Motor neuron (in vitro differentiated cells): ENCODE measurements around the gene PEX6. TPM values are rescaled to one million over a fixed set of nuclear protein-coding genes. Genes with fewer than 3 reads are reported as not detected.

Experiments
- ATAC-seq, 8 experiments: fragments of 200-7000 bp; cut with Tn5 transposase; replicated peaks in 6 of 8; 2 replicates each; pipeline ENCODE4 v1.8.0; 2021; ENCODE audit warnings: mild to moderate bottlenecking in 8 of 8, moderate library complexity in 8 of 8
- H3K27ac ChIP-seq, 2 donors: fragments of 250-450 bp; sonication (Bioruptor Pico); 2 replicates each; pipeline ENCODE4 v1.9.0; 2021; ENCODE audit warnings: antibody characterized with exemption in 2 of 2, mild to moderate bottlenecking in 2 of 2, moderate library complexity in 1 of 2
- H3K4me1 ChIP-seq, 2 donors: fragments of 250-450 bp; sonication (Bioruptor Pico); replicated peaks in 1 of 2; 2 replicates each; pipeline ENCODE4 v1.6.1; 2021; ENCODE audit warnings: antibody characterized with exemption in 2 of 2, mild to moderate bottlenecking in 2 of 2, moderate library complexity in 1 of 2
- H3K4me3 ChIP-seq, 5 donors: fragments of 250-450 bp; sonication (Bioruptor Pico); 2 replicates each; pipeline ENCODE4 v1.9.0; 2021; ENCODE audit warnings: antibody characterized with exemption in 5 of 5, mild to moderate bottlenecking in 5 of 5, moderate library complexity in 4 of 5
- WGBS, 10 experiments: fragments of 450-650 bp; shearing (Covaris generic); methylation state at CpG; one replicate each; pipeline ENCODE4 v1.0.0; 2022; 5-methylcytosine and 5-hydroxymethylcytosine counted together
- in situ Hi-C, 9 experiments: fragments of 400-800 bp; cut with MboI; loops; one replicate each; pipeline ENCODE4 v1.15.0; 2021; ENCODE audit warnings: low sequenced_read_pairs in 9 of 9, low pct_unique_long_range_greater_than_20kb in 2 of 9; ENCODE audit not compliant: unreplicated experiment in 9 of 9
- total RNA-seq, 8 experiments: library from RNA; unstranded; fragments of 300-600 nt; gene quantifications; 2 replicates each; pipeline versions ENCODE4 v1.2.3 to v1.2.4, GENCODE V29; 2022

The PEX6 gene, protein sequence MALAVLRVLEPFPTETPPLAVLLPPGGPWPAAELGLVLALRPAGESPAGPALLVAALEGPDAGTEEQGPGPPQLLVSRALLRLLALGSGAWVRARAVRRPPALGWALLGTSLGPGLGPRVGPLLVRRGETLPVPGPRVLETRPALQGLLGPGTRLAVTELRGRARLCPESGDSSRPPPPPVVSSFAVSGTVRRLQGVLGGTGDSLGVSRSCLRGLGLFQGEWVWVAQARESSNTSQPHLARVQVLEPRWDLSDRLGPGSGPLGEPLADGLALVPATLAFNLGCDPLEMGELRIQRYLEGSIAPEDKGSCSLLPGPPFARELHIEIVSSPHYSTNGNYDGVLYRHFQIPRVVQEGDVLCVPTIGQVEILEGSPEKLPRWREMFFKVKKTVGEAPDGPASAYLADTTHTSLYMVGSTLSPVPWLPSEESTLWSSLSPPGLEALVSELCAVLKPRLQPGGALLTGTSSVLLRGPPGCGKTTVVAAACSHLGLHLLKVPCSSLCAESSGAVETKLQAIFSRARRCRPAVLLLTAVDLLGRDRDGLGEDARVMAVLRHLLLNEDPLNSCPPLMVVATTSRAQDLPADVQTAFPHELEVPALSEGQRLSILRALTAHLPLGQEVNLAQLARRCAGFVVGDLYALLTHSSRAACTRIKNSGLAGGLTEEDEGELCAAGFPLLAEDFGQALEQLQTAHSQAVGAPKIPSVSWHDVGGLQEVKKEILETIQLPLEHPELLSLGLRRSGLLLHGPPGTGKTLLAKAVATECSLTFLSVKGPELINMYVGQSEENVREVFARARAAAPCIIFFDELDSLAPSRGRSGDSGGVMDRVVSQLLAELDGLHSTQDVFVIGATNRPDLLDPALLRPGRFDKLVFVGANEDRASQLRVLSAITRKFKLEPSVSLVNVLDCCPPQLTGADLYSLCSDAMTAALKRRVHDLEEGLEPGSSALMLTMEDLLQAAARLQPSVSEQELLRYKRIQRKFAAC
- total RNA-seq, result 10 to 100 TPM in 7 of 8 experiments, 1 to 10 TPM in 1; 8.6 to 24.3 (median 18.0) TPM

DNA sequence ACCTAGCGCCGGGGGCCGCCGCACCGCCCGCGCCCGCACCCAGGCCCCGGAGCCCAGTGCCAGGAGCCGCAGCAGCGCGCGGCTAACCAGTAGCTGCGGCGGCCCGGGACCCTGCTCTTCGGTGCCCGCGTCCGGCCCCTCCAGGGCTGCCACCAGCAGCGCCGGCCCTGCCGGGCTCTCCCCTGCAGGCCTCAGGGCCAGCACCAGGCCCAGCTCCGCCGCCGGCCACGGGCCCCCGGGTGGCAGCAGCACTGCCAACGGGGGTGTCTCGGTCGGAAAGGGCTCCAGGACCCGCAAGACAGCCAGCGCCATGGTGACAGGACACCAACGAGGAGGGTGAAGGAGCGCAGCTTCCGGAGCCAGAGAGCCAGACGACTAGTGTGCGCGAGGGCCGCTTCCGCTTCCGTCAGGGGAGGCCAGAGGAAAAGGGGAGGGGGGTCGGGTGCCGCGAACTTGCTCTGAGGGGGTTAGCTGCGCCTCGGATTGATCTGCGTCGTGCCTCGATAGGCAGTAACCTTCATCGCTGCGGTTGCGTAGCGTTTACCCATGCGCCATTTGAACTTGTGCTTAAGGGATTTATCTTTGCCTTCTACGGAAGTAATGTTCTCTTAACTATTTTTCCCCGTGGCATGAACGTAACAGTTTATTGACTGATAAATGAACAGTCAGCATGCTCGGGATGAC lies at the start of gene PEX6:
TSS of gene PEX6 (minus strand) at position 343 of the 684 bp plus-strand sequence. CDS start at position 312, 31 bp downstream.
- ATAC-seq, result peak; percentile 90 to 96 (median 92)
- peaks cover 8 to 16% of the 10 kb centered on the region in 2 donors for H3K4me1 ChIP-seq
- WGBS, 10 experiments, result 0 to 1% (median 0%) methylated on average over 2 to 15 of the region's 59 CpGs; no CpG with 5 or more reads in 4 of the 10 experiments
- peak within 1 kb of the TSS; percentile 79 to 87 for H3K27ac ChIP-seq
- in situ Hi-C loops, result no loop called here
- H3K4me3 ChIP-seq, result peak within 1 kb of the TSS; percentile 89 to 98 (median 93)

GRCh38 chr6:43026365-43026764 lies 47.4 kb upstream of the PEX6 start:
- no peak for ATAC-seq
- 67 to 100% (median 91%) methylated on average over 1 to 3 of the region's 5 CpGs; no CpG with 5 or more reads in 2 of the 10 experiments for WGBS, 10 experiments
- H3K27ac ChIP-seq, result no peak overlapping the region
- peaks cover 9 to 10% of the 10 kb centered on the region in 2 donors for H3K4me1 ChIP-seq
- in situ Hi-C loops, result no loop called here
- H3K4me3 ChIP-seq, result no peak overlapping the region

GRCh38 chr6:43024436-43024835 lies 45.5 kb upstream of the PEX6 start:
- H3K4me1 ChIP-seq, result peaks cover 15 to 19% of the 10 kb centered on the region in 2 donors
- H3K4me3 ChIP-seq, result no peak overlapping the region
- ATAC-seq, result no peak
- no peak overlapping the region for H3K27ac ChIP-seq
- in situ Hi-C loops, result loop anchor here in 1 of 9 experiments (25.0 kb wide), 1 partner anchor 112 kb away; the partner anchor contains the start of gene PTCRA
- 71 to 100% (median 90%) methylated on average over 1 to 2 of the region's 2 CpGs; no CpG with 5 or more reads in 1 of the 10 experiments for WGBS, 10 experiments

DNA sequence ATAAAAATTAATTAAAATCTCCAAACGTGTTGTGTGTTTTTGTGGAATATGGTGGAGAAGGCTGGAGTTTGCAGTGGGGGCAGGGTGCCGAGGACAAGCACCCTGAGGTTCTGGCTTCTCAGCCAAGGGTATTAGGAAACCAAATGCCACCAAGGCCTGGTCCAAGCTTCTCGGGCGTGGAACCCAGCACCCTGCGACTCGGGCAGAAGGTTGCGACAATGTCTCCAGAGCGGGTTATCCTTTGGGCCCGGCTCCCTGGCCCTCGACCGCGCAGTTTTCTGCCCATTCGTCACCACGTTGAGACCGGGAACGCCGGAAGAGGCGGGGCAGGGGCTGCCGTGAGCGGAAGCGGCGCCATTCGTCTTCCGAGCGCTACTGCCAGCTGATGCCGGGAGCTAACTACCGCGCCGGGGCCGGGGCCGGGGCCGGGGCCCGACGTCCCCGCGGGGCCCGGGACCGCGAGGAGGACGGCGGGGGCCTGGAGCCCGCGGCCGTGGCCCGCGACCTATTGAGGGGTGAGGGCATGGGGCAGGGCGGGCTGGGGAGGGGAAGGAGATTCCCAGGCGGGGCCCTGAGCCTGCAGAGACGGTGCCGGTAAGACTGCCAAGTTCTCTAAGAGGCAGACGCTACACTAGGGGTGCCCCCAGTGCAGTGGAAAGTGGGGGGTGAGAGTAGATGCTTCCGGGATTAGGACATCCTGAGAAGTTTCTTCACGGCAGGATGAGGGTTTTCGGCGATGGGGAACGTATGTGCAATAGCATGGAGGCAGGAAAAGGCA lies 42.5 kb upstream of the PEX6 start, which contains the start of gene RRP36:
TSS of gene RRP36 (plus strand) at position 354 of the 778 bp plus-strand sequence. CDS start at position 386, 32 bp downstream.
- in situ Hi-C loops, result loop anchor here in 1 of 9 experiments (25.0 kb wide), 1 partner anchor 109 kb away; the partner anchor contains the start of gene PTCRA
- 0 to 4% (median 0%) methylated on average over 1 to 19 of the region's 56 CpGs; no CpG with 5 or more reads in 4 of the 10 experiments for WGBS, 10 experiments
- H3K27ac ChIP-seq, result peak within 1 kb of the TSS; percentile 88 to 91
- H3K4me3 ChIP-seq, result peak within 1 kb of the TSS; percentile 51 to 95 (median 76)
- ATAC-seq, result peak; percentile 88 to 95 (median 92)
- peaks cover 15 to 19% of the 10 kb centered on the region in 2 donors for H3K4me1 ChIP-seq

DNA sequence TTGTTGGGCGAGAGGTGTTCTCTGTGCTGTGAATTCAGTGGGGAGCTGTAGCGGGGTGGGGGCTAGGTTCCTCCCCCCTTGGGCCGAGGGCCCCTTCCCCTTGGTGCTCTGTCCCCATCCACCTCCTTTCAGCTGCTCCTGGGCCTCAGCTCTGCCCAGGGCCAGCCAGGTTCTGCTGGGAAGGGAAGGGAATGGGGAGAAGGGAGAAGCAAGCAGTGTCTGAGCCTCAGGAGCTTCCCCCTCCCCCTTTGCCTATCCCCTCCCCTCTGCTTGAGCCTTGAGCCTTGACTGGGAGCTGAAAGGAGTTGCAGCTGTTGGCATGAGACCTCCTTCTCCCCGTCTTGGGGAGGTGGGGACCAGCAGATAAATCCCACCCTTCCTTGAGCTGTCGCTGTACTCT lies 41.9 kb upstream of the PEX6 start:
- ATAC-seq, result peak; percentile 12 to 64 (median 52)
- Histone ChIP-seq H3K4me1 (peaks cover 15 to 19% of the 10 kb centered on the region in 2 donors), H3K27ac (peak overlapping the region; percentile 88 to 91), H3K4me3 (peak overlapping the region; percentile 51 to 95 (median 76))
- in situ Hi-C loops, result loop anchor here in 1 of 9 experiments (25.0 kb wide), 1 partner anchor 109 kb away; the partner anchor contains the start of gene PTCRA
- WGBS, 10 experiments, result 10 to 100% methylated on average over 1 to 2 of the region's 5 CpGs; no CpG with 5 or more reads in 8 of the 10 experiments

- Histone ChIP-seq H3K27ac (no peak overlapping the region), H3K4me1 (peaks cover 17 to 19% of the 10 kb centered on the region in 2 donors), H3K4me3 (no peak overlapping the region)
- 83 to 100% (median 100%) methylated on average over 1 to 3 of the region's 3 CpGs; no CpG with 5 or more reads in 4 of the 10 experiments for WGBS, 10 experiments
- no peak for ATAC-seq
- in situ Hi-C loops, result loop anchor here in 1 of 9 experiments (25.0 kb wide), 1 partner anchor 108 kb away; the partner anchor contains the start of gene PTCRA
These were observed 41.2 kb upstream of the PEX6 start for GRCh38 chr6:43020052-43020705.

GRCh38 chr6:43019152-43019551 lies 40.2 kb upstream of the PEX6 start:
- peaks cover 19 to 22% of the 10 kb centered on the region in 2 donors for H3K4me1 ChIP-seq
- WGBS, 10 experiments, result 83 to 100% (median 100%) methylated on average over 1 to 2 of the region's 2 CpGs; no CpG with 5 or more reads in 2 of the 10 experiments
- in situ Hi-C loops, result loop anchor here in 1 of 9 experiments (25.0 kb wide), 1 partner anchor 107 kb away; the partner anchor contains the start of gene PTCRA
- H3K27ac ChIP-seq, result no peak overlapping the region
- no peak for ATAC-seq
- no peak overlapping the region for H3K4me3 ChIP-seq

- Histone ChIP-seq H3K27ac (no peak overlapping the region), H3K4me1 (peaks cover 15 to 18% of the 10 kb centered on the region in 2 donors), H3K4me3 (no peak overlapping the region)
- WGBS, 10 experiments, result 80 to 100% (median 100%) methylated on average over 1 to 3 of the region's 12 CpGs; no CpG with 5 or more reads in 4 of the 10 experiments
- no peak for ATAC-seq
- in situ Hi-C loops, result loop anchor here in 1 of 9 experiments (25.0 kb wide), 1 partner anchor 105 kb away; the partner anchor contains the start of gene PTCRA
These were observed 38.0 kb upstream of the PEX6 start for GRCh38 chr6:43016943-43017334.

- ATAC-seq, result no peak
- WGBS, 10 experiments, result 33 to 100% (median 93%) methylated on average over 1 to 4 of the region's 7 CpGs; no CpG with 5 or more reads in 3 of the 10 experiments
- in situ Hi-C loops, result loop anchor here in 1 of 9 experiments (25.0 kb wide), 1 partner anchor 104 kb away; the partner anchor contains the start of gene PTCRA
- H3K27ac ChIP-seq, result no peak overlapping the region
- H3K4me1 ChIP-seq, result peaks cover 15 to 18% of the 10 kb centered on the region in 2 donors
- H3K4me3 ChIP-seq, result no peak overlapping the region
These were observed 37.4 kb upstream of the PEX6 start for GRCh38 chr6:43016176-43016942.

- peak overlapping the region; percentile 72 to 74 for H3K27ac ChIP-seq
- peak in 4 of 8 experiments; percentile 0 to 15 (median 6) for ATAC-seq
- 0 to 4% (median 0%) methylated on average over 1 to 6 of the region's 7 CpGs for WGBS, 10 experiments
- H3K4me3 ChIP-seq, result peak overlapping the region; percentile 43 to 93 (median 70)
- peaks cover 6 to 11% of the 10 kb centered on the region in 2 donors for H3K4me1 ChIP-seq
- in situ Hi-C loops, result loop anchor here in 1 of 9 experiments (25.0 kb wide), 1 partner anchor 102 kb away; the partner anchor contains the start of gene PTCRA
These were observed 35.5 kb upstream of the PEX6 start for GRCh38 chr6:43014434-43014909.
